Bone marrow (tissue), 2 donors: ENCODE data around the gene LENEP.
A peak's percentile ranks its signal among the peaks of the same experiment; 100 is the strongest.

Experiments
- DNase-seq, 2 donors: peaks; one replicate each; lab custom pipeline; 2025; lab: John Stamatoyannopoulos, UW

LENEP gene

GRCh38 chr1:155010211-155010918 is 17.0 kb downstream of the LENEP start:
- no peak for DNase-seq

- no peak for DNase-seq
These were observed 17.6 kb downstream of the LENEP start for GRCh38 chr1:155011004-155011416.

- DNase-seq, result no peak
These were observed 18.1 kb downstream of the LENEP start for GRCh38 chr1:155011437-155012025.

GRCh38 chr1:155012026-155012546 is 18.7 kb downstream of the LENEP start:
- no peak for DNase-seq

- DNase-seq, result no peak
These were observed 19.6 kb downstream of the LENEP start for GRCh38 chr1:155012776-155013602.

- DNase-seq, result no peak
These were observed 20.2 kb downstream of the LENEP start for GRCh38 chr1:155013632-155014031.

- DNase-seq, result no peak
These were observed 21.5 kb downstream of the LENEP start for GRCh38 chr1:155014709-155015508.

GRCh38 chr1:155015527-155016230 is 22.3 kb downstream of the LENEP start:
- no peak for DNase-seq

- no peak for DNase-seq
These were observed 22.9 kb downstream of the LENEP start for GRCh38 chr1:155016231-155016831.

- DNase-seq, result peak; percentile 59 to 73
These were observed 23.9 kb downstream of the LENEP start for GRCh38 chr1:155017041-155017945.

GRCh38 chr1:155017946-155018316 is 24.5 kb downstream of the LENEP start:
- no peak for DNase-seq

- no peak for DNase-seq
These were observed 25.4 kb downstream of the LENEP start for GRCh38 chr1:155018617-155019348.

GRCh38 chr1:155019377-155020245 is 26.2 kb downstream of the LENEP start:
- DNase-seq, result no peak

GRCh38 chr1:155022136-155022926 is 28.9 kb downstream of the LENEP start:
- no peak for DNase-seq

GRCh38 chr1:155022927-155023236 is 29.5 kb downstream of the LENEP start:
- no peak for DNase-seq

GRCh38 chr1:155023627-155024026 is 30.2 kb downstream of the LENEP start:
- no peak for DNase-seq

- no peak for DNase-seq
These were observed 30.9 kb downstream of the LENEP start for GRCh38 chr1:155024315-155024714.
